ENCODE data around the gene KRIT1.

DNA sequence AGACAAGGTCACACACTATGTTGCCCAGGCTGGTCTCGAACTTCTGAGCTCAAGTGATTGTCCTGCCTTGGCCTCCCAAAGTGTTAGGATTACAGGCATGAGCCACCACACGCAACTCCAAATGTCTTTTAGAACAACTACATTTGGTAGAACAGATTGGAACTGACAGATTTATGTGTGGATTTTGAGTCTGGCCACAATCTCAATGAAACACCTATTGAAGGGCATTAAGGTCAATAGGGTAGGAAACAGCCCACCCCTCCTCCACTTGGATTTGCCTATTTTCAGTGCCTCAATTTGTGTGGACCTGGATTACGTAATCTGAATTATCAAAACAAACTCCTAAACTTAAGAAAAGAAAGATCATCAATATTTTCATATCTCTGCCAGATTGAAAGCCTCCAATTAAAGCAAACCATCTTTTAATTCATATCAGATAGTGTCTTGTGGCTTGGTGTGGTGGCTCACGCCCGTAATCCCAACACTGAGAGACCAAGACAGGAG, 95.9 kb downstream of the KRIT1 start:
- TF ChIP-seq OSR1 (CRISPR knock-in tag; IDR thresholded peaks at IDR 0.05) (no peak), ARNTL (CRISPR knock-in tag; IDR thresholded peaks at IDR 0.05; ENCODE audit: borderline replicate concordance, low read depth) (no peak), PPARA (CRISPR knock-in tag; IDR thresholded peaks at IDR 0.05; ENCODE audit: borderline replicate concordance) (no peak), CSDC2 (CRISPR knock-in tag; IDR thresholded peaks at IDR 0.05) (no peak), TOX (CRISPR knock-in tag; IDR thresholded peaks at IDR 0.05; ENCODE audit: borderline replicate concordance) (no peak), ZNF8 (CRISPR knock-in tag; IDR thresholded peaks at IDR 0.05) (no peak), RARB (CRISPR knock-in tag; IDR thresholded peaks at IDR 0.05) (no peak), ZFP30 (CRISPR knock-in tag; IDR thresholded peaks at IDR 0.05) (no peak), BACH2 (CRISPR knock-in tag; IDR thresholded peaks at IDR 0.05; ENCODE audit: borderline replicate concordance) (no peak), TCF4 (CRISPR knock-in tag; IDR thresholded peaks at IDR 0.05; ENCODE audit: borderline replicate concordance) (no peak)
- TF ChIP-seq, protein P1, sequence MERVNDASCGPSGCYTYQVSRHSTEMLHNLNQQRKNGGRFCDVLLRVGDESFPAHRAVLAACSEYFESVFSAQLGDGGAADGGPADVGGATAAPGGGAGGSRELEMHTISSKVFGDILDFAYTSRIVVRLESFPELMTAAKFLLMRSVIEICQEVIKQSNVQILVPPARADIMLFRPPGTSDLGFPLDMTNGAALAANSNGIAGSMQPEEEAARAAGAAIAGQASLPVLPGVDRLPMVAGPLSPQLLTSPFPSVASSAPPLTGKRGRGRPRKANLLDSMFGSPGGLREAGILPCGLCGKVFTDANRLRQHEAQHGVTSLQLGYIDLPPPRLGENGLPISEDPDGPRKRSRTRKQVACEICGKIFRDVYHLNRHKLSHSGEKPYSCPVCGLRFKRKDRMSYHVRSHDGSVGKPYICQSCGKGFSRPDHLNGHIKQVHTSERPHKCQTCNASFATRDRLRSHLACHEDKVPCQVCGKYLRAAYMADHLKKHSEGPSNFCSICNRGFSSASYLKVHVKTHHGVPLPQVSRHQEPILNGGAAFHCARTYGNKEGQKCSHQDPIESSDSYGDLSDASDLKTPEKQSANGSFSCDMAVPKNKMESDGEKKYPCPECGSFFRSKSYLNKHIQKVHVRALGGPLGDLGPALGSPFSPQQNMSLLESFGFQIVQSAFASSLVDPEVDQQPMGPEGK (CRISPR knock-in tag; IDR thresholded peaks at IDR 0.05; ENCODE audit: borderline replicate concordance) = no peak
- TF ChIP-seq, protein P2, sequence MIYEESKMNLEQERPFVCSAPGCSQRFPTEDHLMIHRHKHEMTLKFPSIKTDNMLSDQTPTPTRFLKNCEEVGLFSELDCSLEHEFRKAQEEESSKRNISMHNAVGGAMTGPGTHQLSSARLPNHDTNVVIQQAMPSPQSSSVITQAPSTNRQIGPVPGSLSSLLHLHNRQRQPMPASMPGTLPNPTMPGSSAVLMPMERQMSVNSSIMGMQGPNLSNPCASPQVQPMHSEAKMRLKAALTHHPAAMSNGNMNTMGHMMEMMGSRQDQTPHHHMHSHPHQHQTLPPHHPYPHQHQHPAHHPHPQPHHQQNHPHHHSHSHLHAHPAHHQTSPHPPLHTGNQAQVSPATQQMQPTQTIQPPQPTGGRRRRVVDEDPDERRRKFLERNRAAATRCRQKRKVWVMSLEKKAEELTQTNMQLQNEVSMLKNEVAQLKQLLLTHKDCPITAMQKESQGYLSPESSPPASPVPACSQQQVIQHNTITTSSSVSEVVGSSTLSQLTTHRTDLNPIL (CRISPR knock-in tag; IDR thresholded peaks at IDR 0.05; ENCODE audit: low read depth) = no peak

All from SK-N-SH treated with all-trans-retinoic acid at 6 μM for 48 hours (cell line).